Hepatocyte (in vitro differentiated cells): ENCODE measurements around the gene OR3A2. TPM values are rescaled to one million over a fixed set of nuclear protein-coding genes. Genes with fewer than 3 reads are reported as not detected.

ENCODE experiments used
- polyA plus RNA-seq: library from polyadenylated mRNA; unstranded; fragments of >200 nt; fragmentation: Nextera tagmentation; extraction: Ambion mirVana; gene quantifications from 2 replicates; pipeline ENCODE4 v1.2.1, GENCODE V29; 2016
- small RNA-seq: library from RNA; depleted of rRNA; stranded (forward); fragments of <200 nt; gene quantifications from one replicate; pipeline ENCODE3, GENCODE V24; 2014
- total RNA-seq: library from RNA; depleted of rRNA; stranded (reverse); fragments of >200 nt; gene quantifications from 2 replicates; pipeline ENCODE4 v1.2.3, GENCODE V29; 2014

Gene OR3A2
- total and polyA plus RNA-seq, 2 experiments from 2014 or later: not detected

Small RNA genes lying within 50 kb of the gene (small RNA-seq; reads per million reads assigned to genes)
- gene OR1AC1P: not detected

Other genes with a start within 250 kb of the OR3A2 start
- gene OR1A2, start 188.8 kb downstream of the OR3A2 start, total RNA-seq: not detected in 2 replicates
- gene OR1A2, start 188.8 kb downstream of the OR3A2 start, polyA plus RNA-seq: not detected in 2 replicates
- not detected in 2 replicates for gene OR1A1, start 178.6 kb downstream of the OR3A2 start, total RNA-seq
- gene OR1A1, start 178.6 kb downstream of the OR3A2 start, polyA plus RNA-seq: not detected in 2 replicates
- gene OR3A1, start 87.9 kb downstream of the OR3A2 start, total RNA-seq: not detected in 2 replicates
- not detected in 2 replicates for gene OR3A1, start 87.9 kb downstream of the OR3A2 start, polyA plus RNA-seq
- gene OR1E1, start 12.1 kb upstream of the OR3A2 start, total RNA-seq: not detected in 2 replicates
- not detected in 2 replicates for gene OR1E1, start 12.1 kb upstream of the OR3A2 start, polyA plus RNA-seq
- not detected in 2 replicates for gene OR3A3, start 25.1 kb upstream of the OR3A2 start, total RNA-seq
- gene OR3A3, start 25.1 kb upstream of the OR3A2 start, polyA plus RNA-seq: not detected in 2 replicates
- not detected in 2 replicates for gene OR1E2, start 47.5 kb upstream of the OR3A2 start, total RNA-seq
- not detected in 2 replicates for gene OR1E2, start 47.5 kb upstream of the OR3A2 start, polyA plus RNA-seq
- gene SPATA22, start 85.5 kb upstream of the OR3A2 start, total RNA-seq: not detected in 2 replicates
- gene SPATA22, start 85.5 kb upstream of the OR3A2 start, polyA plus RNA-seq: not detected in 2 replicates
- 0.27 and 1.2 TPM in 2 replicates for gene ASPA, start 89.7 kb upstream of the OR3A2 start, total RNA-seq
- gene ASPA, start 89.7 kb upstream of the OR3A2 start, polyA plus RNA-seq: 0.08 and 0.66 TPM in 2 replicates
- gene TRPV3, start 171.5 kb upstream of the OR3A2 start, total RNA-seq: 2.6 and 8.1 TPM in 2 replicates
- 1.4 and 2.5 TPM in 2 replicates for gene TRPV3, start 171.5 kb upstream of the OR3A2 start, polyA plus RNA-seq
- gene TRPV1, start 223.1 kb upstream of the OR3A2 start, total RNA-seq: 3.7 and 6.2 TPM in 2 replicates
- 4.8 and 6.2 TPM in 2 replicates for gene TRPV1, start 223.1 kb upstream of the OR3A2 start, polyA plus RNA-seq
- gene SHPK, start 249.9 kb upstream of the OR3A2 start, total RNA-seq: 14.1 and 14.9 TPM in 2 replicates
- 9.1 and 11.2 TPM in 2 replicates for gene SHPK, start 249.9 kb upstream of the OR3A2 start, polyA plus RNA-seq